ENCODE results near the gene PNLIPRP2. TPM values are rescaled to one million over a fixed set of nuclear protein-coding genes. Genes with fewer than 3 reads are reported as not detected.

PNLIPRP2 gene
- total RNA-seq, 1 experiment from 2014 or later: 0.24 TPM

GRCh38 chr10:116663342-116663741 is 42.6 kb downstream of the PNLIPRP2 start:
- H3K36me3 Mint-ChIP-seq (ENCODE audit: insufficient read depth in 1 of 3, low read depth in 3 of 3): peaks cover 10 to 43% (median 43%) of the 10 kb centered on the region in 3 experiments; a peak in 6 of 7 replicates
- Histone ChIP-seq H4K91ac (ENCODE audit: insufficient read length, low read depth, low read length) (no peak overlapping the region), H3K23ac (ENCODE audit: insufficient read length, low read depth, low read length) (no peak overlapping the region)

More at GRCh38 chr10:116663342-116663741, 42.6 kb downstream of the PNLIPRP2 start:
- Mint-ChIP-seq H3K27me3 (ENCODE audit: low read depth) (no peaks in the 10 kb centered on the region), H3K4me3 (no peak overlapping the region), H3K9me3 (no peaks in the 10 kb centered on the region), H3K27ac (no peak overlapping the region), H3K4me1 (no peaks in the 10 kb centered on the region; a peak in 1 of 4 replicates)
- no peaks in the 10 kb centered on the region for H3K9me3 ChIP-seq (ENCODE audit: control insufficient read depth, low read depth, low read length)
- H3K79me1 ChIP-seq (ENCODE audit: insufficient read depth, low read depth, low read length, poor library complexity, severe bottlenecking): no peaks in the 10 kb centered on the region
- H3K27ac ChIP-seq (ENCODE audit: insufficient read length, low read depth, low read length): no peak overlapping the region
- H4K5ac ChIP-seq (ENCODE audit: insufficient read length, low read depth, low read length): no peak overlapping the region
- no peak overlapping the region for H2BK20ac ChIP-seq (ENCODE audit: low read depth, low read length, poor library complexity, severe bottlenecking)
- no peak for TF ChIP-seq CTCF (conservative IDR thresholded peaks at IDR 0.05)
- H3K23me2 ChIP-seq (ENCODE audit: insufficient read length, low read depth, low read length, poor library complexity, severe bottlenecking): no peaks in the 10 kb centered on the region
- H3K4ac ChIP-seq (ENCODE audit: low read depth, low read length): no peak overlapping the region
- H2AFZ ChIP-seq (ENCODE audit: low read length): no peak overlapping the region
- no peaks in the 10 kb centered on the region for H3K79me2 ChIP-seq (ENCODE audit: insufficient read depth, low read length)
- H3K9ac ChIP-seq (ENCODE audit: extremely low read depth, insufficient read length, low read length): no peak overlapping the region
- no peak overlapping the region for H2AK5ac ChIP-seq (ENCODE audit: insufficient read length, low read length)
- H2BK15ac ChIP-seq (ENCODE audit: low read depth, low read length): no peak overlapping the region
- H3K18ac ChIP-seq (ENCODE audit: insufficient read length, low read depth, low read length): no peak overlapping the region
- DNase-seq: peak; percentile 16
- no peak overlapping the region for H3K14ac ChIP-seq (ENCODE audit: insufficient read depth, low read length)
- H2BK120ac ChIP-seq (ENCODE audit: low read depth, low read length, poor library complexity, severe bottlenecking): no peak overlapping the region
- no peaks in the 10 kb centered on the region for H3K27me3 ChIP-seq (ENCODE audit: insufficient read depth, low read length)
- no peaks in the 10 kb centered on the region for H4K20me1 ChIP-seq (ENCODE audit: control insufficient read depth, insufficient read depth, insufficient read length)
- no peak overlapping the region for H2BK12ac ChIP-seq (ENCODE audit: insufficient read length, low read depth, low read length)
- H3K4me2 ChIP-seq (ENCODE audit: insufficient read depth, insufficient read length, low read length): no peak overlapping the region
- WGBS (ENCODE audit: extremely low coverage, insufficient read length, low lambda C conversion rate): no CpG with 5 or more reads among the region's 7 CpGs
- H3K4me1 ChIP-seq (ENCODE audit: insufficient read depth, low read length): no peaks in the 10 kb centered on the region
- no peak overlapping the region for H3K56ac ChIP-seq (ENCODE audit: insufficient read length, low read depth, low read length)
- H3T11ph ChIP-seq (ENCODE audit: low read length): no peak overlapping the region
- no peak overlapping the region for H2BK5ac ChIP-seq (ENCODE audit: insufficient read length, low read length)
- no peak overlapping the region for H4K8ac ChIP-seq (replicated peaks; ENCODE audit: insufficient read length, low read depth, low read length)
